IMR-90 (cell line): ENCODE measurements around the gene NLRX1. TPM values are rescaled to one million over a fixed set of nuclear protein-coding genes. Genes with fewer than 3 reads are reported as not detected.

Source experiments
- ATAC-seq: fragments of 200-7000 bp; cut with Tn5 transposase; 2 replicates; pipeline ENCODE4 v1.9.1; 2020; ENCODE audit warnings: low read depth, mild to moderate bottlenecking, moderate library complexity
- BruUV-seq: library from RNA; stranded (reverse); fragments of 400-500 nt; replicated peaks from 2 replicates; lab custom pipeline; 2021; lab: Mats Ljungman, UMichigan
- CTCF ChIA-PET: fragments of 300-600 bp; formaldehyde crosslinking; extraction: SDS; loops from one replicate; lab custom pipeline; 2021; ENCODE audit warnings: antibody characterized with exemption; lab: Yijun Ruan, JAX
- POLR2A ChIA-PET: fragments of 300-600 bp; sonication (Branson Sonifier 250); formaldehyde crosslinking; loops from one replicate; lab custom pipeline; 2022; ENCODE audit warnings: antibody characterized with exemption; ENCODE audit not compliant: unreplicated experiment; lab: Charles Lee
- DNase-seq: peaks from one replicate; pipeline ENCODE4 v3.0.0; 2013
- H2AFZ ChIP-seq: replicated peaks from 2 replicates; pipeline ENCODE3; 2013; ENCODE audit warnings: low read length, mild to moderate bottlenecking; ENCODE audit not compliant: poor library complexity
- H2AK5ac ChIP-seq: 2 replicates; pipeline ENCODE4 v1.6.1; 2013; ENCODE audit warnings: low read depth, low read length, inconsistent platforms
- H2AK9ac ChIP-seq: replicated peaks from 2 replicates; pipeline ENCODE3; 2013; ENCODE audit warnings: mild to moderate bottlenecking, low read depth, low read length, moderate library complexity; ENCODE audit not compliant: poor library complexity
- H2BK120ac ChIP-seq: 2 replicates; pipeline ENCODE4 v1.6.1; 2013; ENCODE audit warnings: low read depth, low read length, inconsistent platforms
- H2BK15ac ChIP-seq: 3 replicates; pipeline ENCODE4 v1.6.1; 2013; ENCODE audit warnings: low read depth, low read length, inconsistent platforms
- H2BK20ac ChIP-seq: 2 replicates; pipeline ENCODE4 v1.6.1; 2013; ENCODE audit warnings: low read depth, mild to moderate bottlenecking, inconsistent platforms, low read length, moderate library complexity
- H2BK5ac ChIP-seq: 2 replicates; pipeline ENCODE4 v1.6.1; 2013; ENCODE audit warnings: mild to moderate bottlenecking, low read depth, low read length, inconsistent platforms; ENCODE audit not compliant: poor library complexity, severe bottlenecking
- H3K14ac ChIP-seq: replicated peaks from 2 replicates; pipeline ENCODE4 v1.6.1; 2013; ENCODE audit warnings: low read depth, low read length, inconsistent platforms
- H3K18ac ChIP-seq: 2 replicates; pipeline ENCODE4 v1.6.1; 2013; ENCODE audit warnings: low read depth, low read length, control low read depth
- H3K23ac ChIP-seq: 2 replicates; pipeline ENCODE4 v1.6.1; 2013; ENCODE audit warnings: low read depth, low read length, inconsistent platforms
- H3K27ac ChIP-seq: 2 replicates; pipeline ENCODE4 v1.5.1; 2013; ENCODE audit warnings: mild to moderate bottlenecking, control low read depth, low read length; ENCODE audit not compliant: insufficient read depth
- H3K27me3 ChIP-seq: 2 replicates; pipeline ENCODE4 v1.6.1; 2013; ENCODE audit warnings: low read length; ENCODE audit not compliant: control insufficient read depth, insufficient read depth
- H3K36me3 ChIP-seq: 2 replicates; pipeline ENCODE4 v1.6.1; 2013; ENCODE audit warnings: low read length, mixed read lengths; ENCODE audit not compliant: control insufficient read depth, insufficient read depth
- H3K4ac ChIP-seq: 2 replicates; pipeline ENCODE4 v1.6.1; 2013; ENCODE audit warnings: low read depth, low read length, inconsistent platforms
- H3K4me1 ChIP-seq: 2 replicates; pipeline ENCODE4 v1.6.1; 2013; ENCODE audit warnings: low read length, mixed read lengths; ENCODE audit not compliant: control insufficient read depth, insufficient read depth
- H3K4me2 ChIP-seq: 2 replicates; pipeline ENCODE4 v1.6.1; 2013; ENCODE audit warnings: low read depth, mild to moderate bottlenecking, control low read depth, low read length, moderate library complexity
- H3K4me3 ChIP-seq: 2 replicates; pipeline ENCODE4 v1.5.1; 2013; ENCODE audit warnings: low read depth, mild to moderate bottlenecking, control low read depth, low read length, moderate library complexity; ENCODE audit not compliant: insufficient read depth
- H3K56ac ChIP-seq: 2 replicates; pipeline ENCODE4 v1.6.1; 2013; ENCODE audit warnings: low read length, inconsistent platforms; ENCODE audit not compliant: insufficient read depth; ENCODE audit errors: extremely low read depth
- H3K79me1 ChIP-seq, 2 experiments: 2 replicates each; pipeline ENCODE4 v1.6.1; 2013; ENCODE audit warnings: low read length in 2 of 2, inconsistent platforms in 1 of 2, low read depth in 1 of 2
- H3K9ac ChIP-seq: 2 replicates; pipeline ENCODE4 v1.6.1; 2013; ENCODE audit warnings: low read depth, low read length, control low read depth
- H3K9me1 ChIP-seq: 2 replicates; pipeline ENCODE4 v1.6.1; 2013; ENCODE audit warnings: low read length, inconsistent platforms; ENCODE audit not compliant: insufficient read depth
- H3K9me3 ChIP-seq: 2 replicates; pipeline ENCODE4 v1.6.1; 2013; ENCODE audit warnings: low read length; ENCODE audit not compliant: control insufficient read depth, insufficient read depth
- H4K20me1 ChIP-seq: 2 replicates; pipeline ENCODE4 v1.6.1; 2013; ENCODE audit warnings: low read length, inconsistent platforms; ENCODE audit not compliant: insufficient read depth
- H4K5ac ChIP-seq: 2 replicates; pipeline ENCODE4 v1.6.1; 2013; ENCODE audit warnings: mild to moderate bottlenecking, low read depth, low read length, control low read depth
- H4K8ac ChIP-seq, 2 experiments: 2 replicates each; pipeline ENCODE4 v1.6.1; 2013; ENCODE audit warnings: low read depth in 2 of 2, low read length in 2 of 2, control low read depth in 1 of 2, inconsistent platforms in 1 of 2
- H4K91ac ChIP-seq: 2 replicates; pipeline ENCODE4 v1.6.1; 2013; ENCODE audit warnings: low read depth, low read length, inconsistent platforms; ENCODE audit not compliant: insufficient read depth
- BHLHE40 ChIP-seq: fragments of 150-350 bp; IDR thresholded peaks from 2 replicates; pipeline ENCODE4 v1.6.1; 2016; ENCODE audit warnings: mild to moderate bottlenecking, low read depth, low read length
- CEBPB ChIP-seq: IDR thresholded peaks from 2 replicates; pipeline ENCODE4 v1.6.1; 2012; ENCODE audit warnings: low read depth, low read length, improper control_type of control experiment
- CTCF ChIP-seq: conservative IDR thresholded peaks from 2 replicates; pipeline ENCODE4 v1.5.1; 2012; ENCODE audit warnings: mild to moderate bottlenecking, low read depth, low read length, improper control_type of control experiment
- ELK1 ChIP-seq: fragments of 150-350 bp; IDR thresholded peaks from 2 replicates; pipeline ENCODE4 v1.6.1; 2016; ENCODE audit warnings: low read depth, mild to moderate bottlenecking, low read length, moderate library complexity, borderline replicate concordance
- MAFK ChIP-seq: IDR thresholded peaks from 2 replicates; pipeline ENCODE4 v1.6.1; 2012; ENCODE audit warnings: low read depth, low read length, improper control_type of control experiment
- MAZ ChIP-seq: IDR thresholded peaks from 2 replicates; pipeline ENCODE4 v1.6.1; 2012; ENCODE audit warnings: low read depth, mild to moderate bottlenecking, low read length, improper control_type of control experiment, moderate library complexity, borderline replicate concordance
- MXI1 ChIP-seq: IDR thresholded peaks from 2 replicates; pipeline ENCODE4 v1.6.1; 2012; ENCODE audit warnings: low read depth, mild to moderate bottlenecking, low read length, moderate library complexity, borderline replicate concordance
- NFE2L2 ChIP-seq: fragments of 150-350 bp; IDR thresholded peaks from 2 replicates; pipeline ENCODE4 v1.6.1; 2016; ENCODE audit warnings: low read depth, mild to moderate bottlenecking, low read length
- RFX5 ChIP-seq: IDR thresholded peaks from 2 replicates; pipeline ENCODE4 v1.8.0; 2012; ENCODE audit warnings: low read depth, mild to moderate bottlenecking, low read length, moderate library complexity
- SMC3 ChIP-seq: fragments of 150-350 bp; IDR thresholded peaks from 2 replicates; pipeline ENCODE4 v1.6.1; 2016; ENCODE audit warnings: low read depth, mild to moderate bottlenecking, antibody characterized with exemption, low read length, moderate library complexity
- USF2 ChIP-seq: fragments of 150-350 bp; IDR thresholded peaks from 2 replicates; pipeline ENCODE4 v1.6.1; 2017; ENCODE audit warnings: mild to moderate bottlenecking, antibody characterized with exemption, low read length, low read depth
- WGBS, 2 experiments: methylation state at CpG; one replicate each; pipeline versions ENCODE4 v1.1.5 to v1.1.7; 2013; ENCODE audit warnings: missing lambda C conversion rate in 2 of 2; ENCODE audit not compliant: insufficient read length in 1 of 2; ENCODE audit errors: extremely low coverage in 2 of 2; 5-methylcytosine and 5-hydroxymethylcytosine counted together
- dilution Hi-C: fragments of 300-500 bp; cut with HindIII; formaldehyde crosslinking; loops from one replicate; pipeline ENCODE4 v1.14.3; 2018; ENCODE audit warnings: low sequenced_read_pairs; ENCODE audit not compliant: unreplicated experiment
- in situ Hi-C: fragments of 300-500 bp; cut with MboI; formaldehyde crosslinking; loops from 3 replicates; pipeline ENCODE4 v1.14.3; 2019; ENCODE audit warnings: low sequenced_read_pairs, inconsistent platforms, mixed read lengths
- intact Hi-C: fragments of 100-400 bp; cut with micrococcal nuclease; formaldehyde crosslinking; loops from 2 replicates; pipeline ENCODE4 v1.10.0; 2022
- polyA plus RNA-seq, 3 experiments: library from polyadenylated mRNA; depleted of rRNA; stranded (reverse); fragments of >200 nt; gene quantifications; 2 replicates each; pipeline ENCODE4 v1.2.3, GENCODE V29; 2012; ENCODE audit warnings: low replicate concordance in 1 of 3
- total RNA-seq: library from RNA; depleted of rRNA; stranded (reverse); fragments of >200 nt; gene quantifications from 2 replicates; pipeline ENCODE4 v1.2.3, GENCODE V29; 2012

NLRX1 gene
- total and polyA plus RNA-seq, 2 of the 4 experiments (the other 2 are of a cell fraction) = 3.0 to 4.9 TPM

GRCh38 chr11:119209186-119209585, 40.7 kb downstream of the NLRX1 start:
- no peak for DNase-seq
- WGBS, 2 experiments = 73% methylated on average over 3 of the region's 7 CpGs; no CpG with 5 or more reads in 1 of the 2 experiments
- TF ChIP-seq USF2 (no peak), MXI1 (no peak), SMC3 (no peak), CTCF (no peak), CEBPB (no peak), BHLHE40 (no peak), ELK1 (no peak), RFX5 (no peak), NFE2L2 (no peak), MAZ (no peak), MAFK (no peak)
- H3K9ac ChIP-seq = no peak overlapping the region
- no peak overlapping the region for H2AK9ac ChIP-seq
- H3K9me3 ChIP-seq = no peaks in the 10 kb centered on the region
- no peak overlapping the region for H4K91ac ChIP-seq
- H2BK120ac ChIP-seq = no peak overlapping the region
- no peak overlapping the region for H2BK15ac ChIP-seq
- H3K56ac ChIP-seq = no peak overlapping the region
- H3K18ac ChIP-seq = no peak overlapping the region
- no peak overlapping the region for H3K27ac ChIP-seq
- no peak overlapping the region for H3K4me3 ChIP-seq
- no peak overlapping the region for H2AK5ac ChIP-seq
- POLR2A ChIA-PET = no interaction called here
- dilution Hi-C loops (no loop called here), in situ Hi-C loops (no loop called here), intact Hi-C loops (loop anchor here (5.0 kb wide), 1 partner anchor 53 kb away; no protein-coding TSS in a partner anchor)
- no peaks in the 10 kb centered on the region for H3K27me3 ChIP-seq
- H3K23ac ChIP-seq = no peak overlapping the region
- peaks cover 9% of the 10 kb centered on the region for H3K9me1 ChIP-seq
- H4K8ac ChIP-seq = no peak overlapping the region
- peaks cover 45% of the 10 kb centered on the region for H4K20me1 ChIP-seq
- H2AFZ ChIP-seq = no peak overlapping the region
- CTCF ChIA-PET = interaction anchor here (0.6 kb wide), 1 partner anchor 44 kb away, joined by 4 read pairs; no protein-coding TSS in a partner anchor
- no peak overlapping the region for H4K5ac ChIP-seq
- ATAC-seq = no peak
- BruUV-seq = no TSS peak
- no peak overlapping the region for H2BK20ac ChIP-seq
- peaks cover 5% of the 10 kb centered on the region for H3K4me1 ChIP-seq
- 0 out of 2 replicates have a peak overlapping the region, but pooled peaks have one; percentile 2 for H3K4me2 ChIP-seq
- no peak overlapping the region for H3K14ac ChIP-seq
- H2BK5ac ChIP-seq = no peak overlapping the region
- H3K4ac ChIP-seq = no peak overlapping the region
- H3K79me1 ChIP-seq = peaks cover 6 to 46% of the 10 kb centered on the region in 2 experiments; a peak in 3 of 4 replicates
- H3K36me3 ChIP-seq = no peaks in the 10 kb centered on the region
